DMS 273 treated with DMSO at 0.1 percent for 48 hours (cell line): Measurements from ENCODE around the gene PHKB.
"Not testable (repeated sequence)": the region's sequence is repeated elsewhere in the genome, so short reads cannot be mapped to it uniquely, and the experiment has no call there.

ENCODE experiments used
- DNase-seq: peaks from one replicate; lab custom pipeline; 2025; lab: John Stamatoyannopoulos, UW

The PHKB gene

DNA sequence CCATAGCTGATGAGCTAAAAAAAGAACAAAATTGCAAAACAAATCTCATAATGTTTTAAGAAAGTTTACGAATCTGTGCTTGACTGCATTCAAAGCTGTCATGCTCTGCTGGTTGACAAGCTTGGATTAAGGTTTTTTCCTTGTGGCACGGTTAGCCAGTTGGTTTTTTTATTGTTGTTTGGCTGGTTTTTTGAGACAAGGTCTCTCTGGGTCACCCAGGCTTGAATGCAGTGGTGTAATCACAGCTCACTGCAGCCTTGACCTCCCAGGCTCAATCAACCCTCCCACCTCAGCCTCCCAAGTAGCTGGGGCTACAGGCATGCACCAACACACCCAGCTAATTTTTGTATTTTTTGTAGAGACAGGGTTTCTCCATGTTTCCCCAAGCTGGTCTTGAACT is 45.7 kb downstream of the PHKB start:
- DNase-seq, result no peak

DNA sequence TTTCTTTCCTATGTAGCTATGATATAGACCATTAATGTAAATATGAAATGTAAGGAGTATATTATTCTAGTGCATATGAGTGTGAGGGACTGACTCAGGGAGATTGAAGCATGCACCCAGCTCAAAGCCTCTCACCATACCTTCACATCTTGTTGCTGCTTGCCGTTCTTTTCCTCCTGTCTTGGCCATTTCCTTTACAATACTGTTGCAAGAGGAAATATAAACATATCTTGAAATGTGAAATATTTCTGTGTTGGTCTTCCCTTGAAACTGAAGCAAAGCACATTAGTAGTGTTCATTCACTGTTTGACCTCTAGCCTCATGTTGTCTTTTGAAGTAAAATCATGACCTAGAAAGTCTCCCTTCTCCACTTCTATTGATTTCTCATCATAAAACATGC is 46.6 kb downstream of the PHKB start:
- no peak for DNase-seq

DNA sequence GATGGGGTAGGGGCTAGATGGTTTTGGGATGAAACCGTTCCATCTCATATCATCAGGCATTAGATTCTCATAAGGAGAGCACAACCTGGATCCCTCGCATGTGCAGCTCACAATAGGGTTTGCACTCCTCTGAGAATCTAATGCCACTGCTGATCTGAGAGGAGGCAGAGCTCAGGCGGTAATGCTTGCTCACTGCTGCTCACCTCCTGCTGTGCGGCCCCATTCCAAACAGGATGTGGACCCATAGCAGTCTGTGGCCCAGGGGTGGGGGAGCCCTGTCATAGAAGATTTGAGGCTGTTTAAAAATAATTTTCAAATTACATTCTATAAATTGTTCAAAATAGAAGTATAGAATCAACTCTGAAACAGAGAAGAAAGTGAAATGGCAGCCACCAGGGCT is 50.8 kb downstream of the PHKB start:
- no peak for DNase-seq

DNA sequence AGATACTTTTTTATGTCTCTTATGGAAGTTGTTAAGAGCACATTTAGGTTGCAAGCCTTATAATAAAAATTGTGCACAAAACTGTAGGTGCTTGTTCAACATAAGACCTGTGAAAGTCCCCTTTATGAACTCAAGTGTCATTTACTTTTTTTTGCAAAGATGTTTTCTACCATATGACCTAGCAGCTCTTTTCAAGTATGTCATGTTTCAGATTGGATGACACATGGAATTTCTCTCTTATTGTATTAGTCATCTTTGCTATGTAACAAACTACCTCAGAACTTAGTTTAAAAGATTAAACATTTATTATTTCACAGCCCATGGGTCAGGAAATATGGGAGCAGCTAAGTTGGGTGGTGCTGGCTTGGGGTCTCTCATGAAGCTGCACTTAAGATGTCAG is 57.9 kb downstream of the PHKB start:
- no peak for DNase-seq

DNA sequence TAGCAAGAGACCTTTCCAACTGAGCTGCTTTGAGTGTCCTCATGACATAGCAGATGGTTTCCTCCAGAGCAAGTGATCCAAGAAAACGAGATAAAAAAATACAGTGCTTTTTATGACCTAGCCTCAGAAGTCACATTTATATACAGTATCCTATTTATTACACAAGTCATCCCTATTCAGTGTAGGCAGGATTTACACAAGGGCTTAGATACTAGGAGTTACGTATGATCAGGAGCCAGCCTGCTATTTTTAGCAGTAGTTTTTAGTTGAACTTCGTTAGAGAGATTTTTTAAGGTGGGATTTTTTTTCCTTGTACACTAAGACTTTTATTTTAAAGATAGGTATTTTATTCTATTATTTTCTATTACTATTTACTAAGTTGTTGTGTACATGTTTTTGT is 58.4 kb downstream of the PHKB start:
- DNase-seq, result no peak

DNA sequence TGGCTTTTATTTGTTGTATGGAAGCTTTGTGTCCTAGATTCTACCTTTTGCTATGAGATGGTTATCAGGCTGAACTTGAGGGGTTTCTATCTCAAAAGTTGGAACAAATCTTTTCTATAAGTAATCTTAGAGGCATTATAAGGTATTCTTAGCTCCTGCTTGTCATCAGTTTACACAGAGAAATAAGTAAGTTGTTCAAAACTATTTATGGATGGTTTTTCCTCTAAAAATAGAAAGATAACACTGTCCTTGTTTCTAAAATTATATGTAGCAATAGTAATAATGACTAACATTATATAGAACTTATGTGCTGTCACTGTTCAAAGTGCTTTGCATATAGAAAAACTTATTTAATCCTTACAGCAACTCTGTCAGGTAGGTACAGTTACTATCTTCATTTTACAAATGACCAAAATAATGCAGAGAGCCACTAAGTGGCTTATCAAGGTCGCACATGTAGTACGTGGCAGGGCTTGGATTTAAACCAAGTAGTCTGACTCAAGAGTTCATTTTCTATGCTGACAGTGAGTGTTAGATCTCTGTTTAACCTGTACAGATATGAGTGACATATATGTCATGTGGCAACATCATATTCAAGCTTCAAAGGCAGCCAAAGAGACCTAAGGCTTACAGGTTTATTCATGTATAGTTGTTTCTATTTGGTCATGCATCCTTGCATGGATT is 59.0 kb downstream of the PHKB start:
- no peak for DNase-seq

DNA sequence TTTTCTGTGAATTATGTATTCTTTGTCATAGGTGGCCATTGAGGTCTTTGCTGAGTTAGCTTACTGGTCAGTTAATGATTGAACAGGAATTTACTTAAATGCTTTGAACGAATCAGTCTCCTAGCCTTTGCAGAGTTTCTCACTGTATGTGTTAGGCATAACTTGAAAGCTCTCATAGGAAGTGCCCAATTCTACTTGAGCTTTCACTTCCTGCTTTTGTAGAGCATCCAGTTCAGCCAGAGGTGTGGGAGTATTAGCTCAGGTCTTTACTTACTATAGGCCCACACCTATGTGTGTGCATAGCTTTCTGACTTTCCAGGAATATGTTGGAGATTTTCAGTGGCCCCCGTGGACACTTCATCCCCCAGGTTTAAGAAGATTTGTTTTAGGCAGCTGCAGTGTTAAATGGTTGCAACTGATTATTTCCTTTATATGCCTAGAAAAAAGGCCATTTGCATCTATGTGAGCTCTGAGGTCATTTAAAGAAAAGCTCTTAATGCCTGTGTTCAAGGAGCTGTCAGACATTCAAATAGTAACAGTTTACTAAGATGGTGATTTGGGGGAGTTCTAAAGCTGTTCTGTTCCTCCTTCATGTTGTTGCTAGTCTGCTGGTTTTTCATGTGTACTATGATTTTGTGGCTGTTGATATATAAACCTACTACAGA is 62.3 kb downstream of the PHKB start:
- DNase-seq, result no peak

DNA sequence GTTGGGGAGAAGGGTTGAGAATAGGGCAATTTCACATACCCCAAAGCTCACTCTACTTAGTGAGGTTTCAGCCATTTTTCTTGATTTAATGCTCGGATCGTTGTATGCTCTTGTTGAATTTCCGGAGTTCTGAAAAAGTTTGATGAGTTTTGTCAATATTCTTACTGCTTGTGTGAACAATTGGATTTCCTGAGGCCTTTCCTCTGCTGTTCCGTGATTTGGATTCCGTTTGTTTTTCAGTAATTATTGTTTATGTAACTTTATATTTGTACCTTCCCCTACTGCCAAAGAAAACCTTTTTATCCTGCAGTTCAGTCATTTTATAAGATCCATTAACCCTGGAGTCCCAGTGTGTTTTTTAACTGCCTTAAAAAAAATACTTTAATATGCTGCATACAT is 62.9 kb downstream of the PHKB start:
- no peak for DNase-seq

DNA sequence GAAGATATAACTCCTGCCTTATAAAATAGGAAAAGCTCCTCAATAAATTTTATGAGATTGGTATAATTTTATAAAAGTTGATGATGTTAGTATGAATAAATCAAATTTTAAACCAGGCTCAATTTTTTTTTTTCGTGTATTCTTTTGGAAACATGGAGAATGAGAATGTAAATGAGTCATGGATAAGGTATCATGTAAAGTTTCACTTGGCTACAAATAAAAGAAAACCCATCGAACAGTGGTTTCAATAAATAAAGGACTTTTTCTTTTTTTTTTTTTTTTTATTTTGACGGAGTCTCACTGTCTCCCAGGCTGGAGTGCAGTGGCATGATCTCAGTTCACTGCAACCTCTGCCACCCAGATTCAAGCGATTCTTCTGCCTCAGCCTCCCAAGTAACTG is 67.3 kb downstream of the PHKB start:
- DNase-seq, result no peak

DNA sequence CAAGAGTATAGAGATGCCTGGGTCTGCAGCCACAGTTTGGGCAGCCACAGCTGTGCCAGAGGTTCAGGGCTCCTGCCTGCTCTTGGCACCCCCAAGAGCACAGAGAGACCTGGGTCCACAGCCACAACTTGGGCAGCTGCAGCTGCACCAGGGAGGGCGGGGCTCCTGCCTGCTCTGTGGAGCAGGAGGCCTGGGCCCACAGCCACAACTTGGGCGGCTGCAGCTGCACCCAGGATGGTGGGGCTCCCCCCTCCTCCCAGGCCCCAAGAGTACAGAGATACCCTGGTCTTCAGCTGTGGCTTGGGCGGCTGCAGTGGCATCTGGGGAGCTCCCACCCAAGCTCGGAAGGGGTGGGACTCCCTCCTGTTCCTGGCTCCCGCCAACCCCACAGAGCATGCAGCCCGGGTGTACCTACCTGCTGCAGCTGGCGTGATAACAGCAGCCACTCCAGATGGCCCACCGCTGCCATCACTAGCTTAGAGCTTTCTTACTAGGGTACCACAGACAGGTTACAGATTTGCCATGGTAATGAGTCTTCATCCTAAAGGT is 72.7 kb downstream of the PHKB start:
- DNase-seq, result no peak

DNA sequence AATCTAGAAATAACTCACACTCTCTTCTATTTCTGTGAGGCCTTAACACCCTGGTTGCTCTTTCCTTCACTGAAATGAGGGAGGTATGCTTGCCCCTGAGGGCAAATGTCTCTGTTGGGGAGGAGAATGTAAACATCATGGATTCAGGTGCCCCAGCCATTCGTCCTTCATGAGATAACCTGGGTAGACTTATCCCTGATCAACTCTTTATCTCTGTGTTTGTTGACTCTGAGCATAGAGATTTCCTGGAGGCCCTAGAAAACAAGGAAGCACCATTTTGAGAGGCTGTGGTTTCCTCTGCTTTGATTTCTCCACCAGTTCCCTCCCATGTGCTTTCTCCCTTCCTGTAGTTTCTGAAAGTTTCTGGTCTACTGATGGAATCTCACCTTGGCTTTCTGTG is 77.3 kb downstream of the PHKB start:
- DNase-seq, result no peak

DNA sequence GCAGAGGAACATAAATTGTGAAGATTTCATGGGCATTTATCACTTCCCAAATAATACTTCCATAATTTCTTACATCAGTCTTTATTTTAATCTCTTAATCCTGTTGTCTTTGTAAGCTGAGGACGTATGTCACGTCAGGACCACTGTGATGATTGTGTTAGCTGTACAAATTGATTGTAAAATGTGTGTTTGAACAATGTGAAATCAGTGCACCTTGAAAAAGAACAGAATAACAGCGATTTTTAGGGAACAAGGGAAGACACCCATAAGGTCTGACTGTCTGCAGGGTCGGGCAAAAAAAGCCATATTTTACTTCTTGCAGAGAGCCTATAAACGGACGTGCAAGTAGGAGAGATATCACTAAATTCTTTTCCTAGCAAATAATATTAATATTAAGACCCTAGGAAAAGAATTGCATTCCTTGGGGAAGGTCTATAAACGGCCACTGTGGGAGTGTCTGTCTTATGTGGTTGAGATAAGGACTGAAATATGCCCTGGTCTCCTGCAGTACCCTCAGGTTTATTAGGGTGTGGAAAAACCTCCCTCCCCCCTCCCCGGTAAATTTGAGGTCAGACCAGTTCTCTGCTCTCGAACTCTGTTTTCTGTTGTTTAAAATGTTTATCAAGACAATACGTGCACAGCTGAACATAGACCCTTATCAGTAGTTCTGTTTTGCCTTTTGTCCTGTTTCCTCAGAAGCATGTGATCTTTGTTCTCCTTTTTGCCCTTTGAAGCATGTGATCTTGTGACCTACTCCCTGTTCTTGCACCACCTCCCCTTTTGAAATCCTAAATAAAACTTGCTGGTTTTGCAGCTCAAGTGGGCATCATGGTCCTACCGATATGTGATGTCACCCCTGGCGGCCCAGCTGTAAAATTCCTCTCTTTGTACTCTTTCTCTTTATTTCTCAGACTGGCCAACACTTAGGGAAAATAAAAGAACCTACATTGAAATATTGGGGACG is 78.9 kb downstream of the PHKB start:
- not testable (repeated sequence) for DNase-seq

DNA sequence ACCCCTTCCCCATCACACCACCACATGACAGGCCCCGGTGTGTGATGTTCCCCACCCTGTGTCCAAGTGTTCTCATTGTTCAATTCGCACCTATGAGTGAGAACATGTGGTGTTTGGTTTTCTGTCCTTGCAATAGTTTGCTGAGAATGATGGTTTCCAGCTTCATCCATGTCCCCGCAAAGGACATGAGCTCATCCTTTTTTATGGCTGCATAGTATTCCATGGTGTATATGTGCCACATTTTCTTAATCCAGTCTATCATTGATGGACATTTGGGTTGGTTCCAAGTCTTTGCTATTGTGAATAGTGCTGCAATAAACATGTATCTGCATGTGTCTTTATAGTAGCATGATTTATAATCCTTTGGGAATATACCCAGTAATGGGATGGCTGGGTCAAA is 80.0 kb downstream of the PHKB start:
- DNase-seq, result not testable (repeated sequence)

DNA sequence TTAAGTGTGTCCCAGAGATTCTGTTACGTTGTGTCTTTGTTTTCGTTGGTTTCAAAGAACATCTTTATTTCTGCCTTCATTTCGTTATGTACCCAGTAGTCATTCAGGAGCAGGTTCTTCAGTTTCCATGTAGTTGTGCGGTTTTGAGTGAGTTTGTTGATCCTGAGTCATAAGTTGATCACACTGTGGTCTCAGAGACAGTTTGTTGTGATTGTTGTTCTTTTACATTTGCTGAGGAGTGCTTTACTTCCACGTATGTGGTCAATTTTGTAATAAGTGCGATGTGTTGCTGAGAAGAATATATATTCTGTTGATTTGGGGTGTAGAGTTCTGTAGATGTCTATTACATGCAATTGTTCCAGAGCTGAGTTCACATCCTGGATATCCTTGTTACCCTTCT is 83.1 kb downstream of the PHKB start:
- not testable (repeated sequence) for DNase-seq

DNA sequence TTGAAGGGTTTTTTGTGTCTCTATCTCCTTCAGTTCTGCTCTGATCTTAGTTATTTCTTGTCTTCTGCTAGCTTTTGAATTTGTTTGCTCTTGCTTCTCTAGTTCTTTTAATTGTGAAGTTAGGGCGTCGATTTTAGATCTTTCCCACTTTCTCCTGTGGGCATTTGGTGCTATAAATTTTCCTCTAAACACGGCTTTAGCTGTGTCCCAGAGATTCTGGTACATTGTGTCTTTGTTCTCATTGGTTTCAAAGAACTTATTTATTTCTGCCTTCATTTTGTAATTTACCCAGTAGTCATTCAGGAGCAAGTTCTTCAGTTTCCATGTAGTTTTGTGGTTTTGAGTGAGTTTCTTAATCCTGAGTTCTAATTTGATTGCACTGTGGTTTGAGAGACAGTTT is 90.1 kb downstream of the PHKB start:
- DNase-seq, result not testable (repeated sequence)

DNA sequence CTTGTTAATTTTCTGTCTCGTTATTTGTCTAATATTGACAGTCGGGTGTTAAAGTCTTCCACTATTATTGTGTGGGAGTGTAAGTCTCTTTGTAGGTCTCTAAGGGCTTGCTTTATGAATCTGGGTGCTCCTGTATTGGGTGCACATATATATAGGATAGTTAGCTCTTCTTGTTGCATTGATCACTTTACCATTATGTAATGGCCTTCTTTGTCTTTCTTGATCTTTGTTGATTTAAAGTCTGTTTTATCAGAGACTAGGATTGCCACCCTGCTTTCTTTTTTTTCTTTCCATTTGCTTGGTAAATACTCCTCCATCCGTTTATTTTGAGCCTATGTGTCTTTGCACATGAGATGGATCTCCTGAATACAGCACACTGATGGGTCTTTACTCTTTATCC is 90.6 kb downstream of the PHKB start:
- DNase-seq, result not testable (repeated sequence)

DNA sequence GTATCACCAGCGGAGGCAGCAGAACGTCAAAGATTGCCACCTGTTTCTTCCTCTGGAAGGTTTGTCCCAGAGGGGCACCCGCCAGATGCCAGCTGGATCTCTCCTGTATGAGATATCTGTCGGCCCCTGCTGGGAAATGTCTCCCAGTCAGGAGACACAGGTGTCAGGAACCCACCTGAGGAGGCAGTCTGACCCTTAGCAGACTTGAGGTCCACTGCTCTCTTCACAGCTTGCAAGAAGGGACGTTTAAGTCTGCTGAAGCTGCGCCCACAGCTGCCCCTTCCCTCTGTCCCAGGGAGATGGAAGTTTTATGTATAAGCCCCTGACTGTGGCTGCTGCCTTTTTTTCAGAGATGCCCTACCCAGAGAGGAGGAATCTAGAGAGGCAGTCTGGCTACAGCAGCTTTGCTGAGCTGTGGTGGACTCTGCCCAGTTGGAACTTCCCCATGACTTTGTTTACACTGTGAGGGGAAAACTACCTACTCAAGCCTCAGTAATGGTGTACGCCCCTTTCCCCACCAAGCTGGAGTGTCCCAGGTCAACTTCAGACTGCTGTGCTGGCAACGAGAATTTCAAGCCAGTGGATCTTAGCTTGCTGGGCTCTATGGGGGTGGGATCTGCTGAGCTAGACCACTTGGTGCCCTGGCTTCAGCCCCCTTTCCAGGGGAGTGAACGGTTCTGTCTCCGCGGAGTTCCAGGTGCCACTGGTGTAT is 92.9 kb downstream of the PHKB start:
- no peak for DNase-seq

DNA sequence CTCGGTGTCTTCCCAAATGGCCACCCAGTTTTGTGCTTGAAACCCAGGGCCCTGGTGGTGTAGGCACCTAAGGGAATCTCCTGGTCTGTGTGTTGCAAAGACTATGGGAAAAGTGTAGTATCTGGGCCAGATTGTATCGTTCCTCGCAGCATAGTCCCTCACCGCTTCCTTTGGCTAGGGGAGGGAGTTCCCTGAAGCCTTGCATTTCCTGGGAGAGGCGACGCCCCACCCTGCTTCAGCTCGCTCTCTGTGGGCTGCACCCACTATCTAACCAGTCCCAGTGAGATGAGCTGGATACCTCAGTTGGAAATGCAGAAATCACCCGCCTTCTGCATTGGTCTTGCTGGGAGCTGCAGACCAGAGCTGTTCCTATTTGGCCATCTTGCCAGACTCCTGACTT is 93.5 kb downstream of the PHKB start:
- DNase-seq, result not testable (repeated sequence)

DNA sequence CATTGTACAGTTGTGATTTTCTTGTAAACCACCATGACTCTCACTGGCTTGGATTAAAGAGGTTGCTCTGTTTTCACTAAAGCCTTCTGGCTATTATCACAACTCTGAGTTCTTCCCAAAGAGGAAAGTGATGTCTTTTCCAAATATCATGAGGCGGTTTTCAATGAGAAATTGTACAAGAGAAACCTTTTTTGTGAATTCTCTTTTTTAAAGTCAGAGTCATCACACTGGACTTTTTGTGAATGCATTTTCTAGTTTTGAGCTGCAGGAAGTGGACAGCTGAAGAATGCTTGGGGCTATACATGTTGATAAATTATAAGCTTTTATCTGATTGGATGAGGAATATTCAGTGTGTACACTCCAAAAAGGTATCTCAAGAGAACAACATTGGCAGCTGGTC is 100.2 kb downstream of the PHKB start:
- DNase-seq, result no peak

DNA sequence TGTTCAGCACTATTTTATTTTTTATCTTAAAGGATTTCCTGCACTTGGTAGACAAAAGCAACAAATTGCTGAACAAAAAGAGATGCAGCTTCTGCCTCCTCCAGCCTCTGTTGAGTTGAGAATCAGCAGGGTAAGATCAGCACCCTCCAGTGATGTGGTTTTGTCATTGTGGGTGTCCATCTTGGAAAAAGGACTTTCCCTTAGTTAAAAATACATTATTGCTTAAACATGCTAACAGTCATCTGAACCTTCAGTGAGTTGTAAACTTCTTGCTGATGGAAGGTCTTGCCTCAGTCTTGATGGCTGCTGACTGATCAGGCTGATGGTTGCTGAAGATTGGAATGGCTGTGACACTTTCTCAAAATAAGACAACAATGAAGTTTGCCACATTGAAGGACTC is 101.2 kb downstream of the PHKB start:
- no peak for DNase-seq

DNA sequence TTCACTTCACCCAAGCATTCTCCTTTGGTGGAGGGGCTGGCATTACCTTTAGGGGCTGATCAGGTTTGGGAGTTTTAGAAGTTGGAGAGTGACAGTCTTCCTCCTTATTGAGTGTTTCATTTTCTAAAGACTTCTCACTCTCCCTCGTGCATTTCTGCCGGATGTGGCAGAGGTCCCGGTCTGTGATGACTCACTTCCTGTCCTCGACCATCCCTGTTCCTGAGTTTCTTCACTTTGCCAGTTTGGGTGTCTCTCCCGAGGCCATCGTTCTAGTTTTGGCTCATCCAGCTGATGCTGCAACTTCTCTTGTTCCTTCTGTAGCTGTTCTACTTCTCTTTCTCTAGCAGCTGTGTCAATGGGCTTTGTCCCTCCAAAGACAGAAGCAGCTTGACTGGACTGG is 104.3 kb downstream of the PHKB start:
- no peak for DNase-seq

DNA sequence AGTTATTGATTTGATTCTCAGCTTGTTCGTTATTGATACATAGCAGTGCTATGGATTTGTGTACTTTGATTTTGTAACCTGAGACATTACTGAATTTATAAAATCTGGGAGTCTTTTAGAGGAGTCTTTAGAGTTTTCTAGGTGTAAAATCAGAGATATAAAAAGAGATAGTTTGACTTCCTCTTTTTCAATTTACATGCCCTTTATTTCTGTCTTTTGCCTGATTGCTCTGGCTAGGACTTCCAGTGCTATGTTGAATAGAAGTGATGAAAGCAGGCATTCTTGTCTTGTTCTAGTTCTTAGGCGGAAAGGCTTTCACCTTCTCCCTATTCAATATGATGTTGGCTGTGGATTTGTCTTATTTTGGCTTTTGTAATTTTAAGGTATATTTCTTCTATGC is 106.2 kb downstream of the PHKB start:
- no peak for DNase-seq
